RCC 7860 (cell line): Measurements from ENCODE around the gene SLC24A3.

Experiments used
- DNase-seq: peaks from one replicate; pipeline ENCODE4 v3.0.0-alpha.2; 2015; ENCODE audit warnings: low spot score
- FAIRE-seq: peaks from 2 replicates; lab custom pipeline; 2012; peaks lifted over from hg19 to GRCh38; lab: Jason Lieb, UNC

The SLC24A3 gene

DNA sequence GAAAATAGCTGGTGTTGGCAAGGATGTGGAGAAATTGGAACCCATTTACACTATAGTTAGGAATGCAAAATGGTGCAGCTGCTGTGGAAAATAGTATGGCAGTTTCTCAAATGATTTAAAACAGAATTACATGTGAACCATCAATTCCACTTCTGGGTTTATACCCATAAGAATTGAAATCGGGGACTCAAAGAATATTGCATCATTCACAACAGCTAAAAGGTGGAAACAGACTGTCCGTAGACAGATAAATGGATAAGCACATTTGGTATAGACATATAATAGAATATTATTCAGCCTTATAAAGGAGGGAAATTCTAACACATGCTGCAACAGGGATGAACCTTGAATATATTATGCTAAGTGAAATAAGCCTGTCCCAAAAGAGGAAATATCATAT lies 355.7 kb downstream of the SLC24A3 start:
- DNase-seq, result no peak
- FAIRE-seq, result no peak

DNA sequence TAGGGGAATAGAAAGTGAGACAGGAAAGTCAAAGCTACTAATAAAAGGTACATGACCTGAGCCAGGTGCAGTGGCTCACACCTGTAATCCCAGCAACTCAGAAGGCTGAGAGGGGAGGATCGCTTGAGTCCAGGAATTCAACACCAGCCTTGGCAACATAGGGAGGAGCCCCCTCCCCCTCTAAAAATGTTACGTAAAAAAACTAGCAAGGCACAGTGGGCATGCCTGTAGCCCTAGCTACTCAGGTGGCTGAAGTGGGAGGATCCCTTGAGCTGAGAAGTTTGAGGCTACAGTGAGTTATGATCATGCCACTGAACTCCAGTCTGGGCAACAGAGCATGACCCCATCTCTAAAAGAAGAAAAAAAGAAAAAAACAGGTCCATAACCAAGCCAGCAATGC lies 359.6 kb downstream of the SLC24A3 start:
- no peak for FAIRE-seq
- DNase-seq, result no peak

GRCh38 chr20:19577692-19578091 lies 365.2 kb downstream of the SLC24A3 start:
- FAIRE-seq, result no peak
- no peak for DNase-seq

- FAIRE-seq (no peak), DNase-seq (no peak)
Measured at GRCh38 chr20:19582782-19583181, 370.3 kb downstream of the SLC24A3 start.

- FAIRE-seq (no peak), DNase-seq (no peak)
Measured at GRCh38 chr20:19583532-19584175, 371.2 kb downstream of the SLC24A3 start.

DNA sequence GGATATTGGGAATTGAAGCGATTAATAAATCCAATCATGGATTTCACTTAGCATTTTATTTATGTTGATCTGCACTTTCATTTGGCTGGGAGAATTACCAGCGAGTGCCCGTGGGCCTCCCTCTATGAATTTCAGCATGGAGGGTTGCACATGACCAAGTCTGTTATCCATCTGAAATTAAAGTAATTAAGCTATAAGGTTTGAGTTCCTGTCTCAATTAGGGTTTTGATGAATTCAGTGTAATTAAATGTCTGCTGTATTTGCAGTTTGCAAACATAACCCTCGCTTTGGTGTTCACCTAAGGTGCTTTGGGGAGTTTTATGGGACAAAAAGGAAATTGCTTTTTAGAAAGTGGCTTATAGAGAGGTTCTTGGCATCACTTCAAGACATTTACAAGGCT lies 375.8 kb downstream of the SLC24A3 start:
- FAIRE-seq (no peak), DNase-seq (no peak)

DNA sequence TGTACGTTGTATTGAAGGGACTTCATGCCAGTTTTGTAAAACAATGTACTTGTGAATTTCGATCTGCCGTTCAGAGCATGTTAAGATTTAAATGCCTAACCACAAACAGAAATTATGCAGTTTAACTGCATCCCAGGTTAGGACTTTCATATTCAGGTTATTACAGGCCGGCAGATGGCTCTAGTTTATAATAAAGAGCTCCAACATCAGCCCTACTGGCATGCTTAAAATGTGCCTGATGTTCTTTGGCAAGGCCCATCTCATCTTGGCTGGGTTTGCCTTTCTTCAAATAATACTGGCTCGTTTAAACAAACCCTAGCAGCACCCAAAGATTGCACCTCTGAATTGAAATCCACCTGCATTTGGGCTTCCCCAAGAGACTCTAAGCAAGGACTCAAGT lies 376.3 kb downstream of the SLC24A3 start:
- FAIRE-seq (no peak), DNase-seq (no peak)

GRCh38 chr20:19589787-19590362 lies 377.4 kb downstream of the SLC24A3 start:
- FAIRE-seq (no peak), DNase-seq (no peak)

GRCh38 chr20:19590382-19590781 lies 377.9 kb downstream of the SLC24A3 start:
- no peak for FAIRE-seq

DNA sequence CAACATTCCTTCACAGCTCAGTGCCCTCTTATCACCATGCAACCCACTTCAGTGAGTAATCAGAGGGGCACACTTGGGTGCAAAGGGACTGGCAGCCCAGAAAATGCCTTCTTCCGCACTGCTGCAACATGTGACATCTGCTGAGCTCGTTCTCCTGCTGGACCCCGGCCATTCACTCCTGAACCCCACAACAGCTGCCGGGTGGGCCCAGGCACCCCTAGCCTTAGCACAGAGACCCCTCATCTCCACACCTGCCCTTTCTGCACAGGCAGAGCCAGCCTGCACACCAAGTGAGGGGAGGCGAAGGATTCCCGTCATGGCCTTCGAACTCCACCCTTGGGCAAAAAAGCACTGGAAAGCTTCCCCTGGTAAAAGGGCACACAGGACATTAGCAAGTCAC lies 381.3 kb downstream of the SLC24A3 start:
- no peak for DNase-seq
- no peak for FAIRE-seq

More at GRCh38 chr20:19590382-19590781, 377.9 kb downstream of the SLC24A3 start:
- no peak for DNase-seq

DNA sequence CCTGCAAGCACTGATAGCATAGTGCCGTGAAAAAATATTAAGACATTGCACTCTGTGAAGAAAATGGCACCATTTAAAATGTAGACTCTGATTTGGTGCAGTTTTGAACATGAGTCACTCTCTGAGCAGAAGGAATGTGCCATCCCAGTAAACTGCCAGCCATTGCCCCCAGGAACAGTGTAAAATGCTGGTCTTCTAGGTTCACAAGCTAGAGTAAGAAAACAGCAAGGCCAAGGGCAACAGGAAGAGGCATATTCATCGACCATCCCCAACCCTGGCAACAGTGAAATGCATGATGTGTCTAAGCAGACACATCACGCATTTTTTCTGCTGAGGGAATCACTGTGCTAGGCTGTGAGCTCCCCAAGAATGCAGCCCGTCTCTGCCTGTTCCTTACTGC lies 382.5 kb downstream of the SLC24A3 start:
- DNase-seq (no peak), FAIRE-seq (no peak)

- FAIRE-seq (no peak), DNase-seq (no peak)
Measured at GRCh38 chr20:19598117-19598850, 385.8 kb downstream of the SLC24A3 start.

GRCh38 chr20:19599200-19599599 lies 386.8 kb downstream of the SLC24A3 start:
- no peak for FAIRE-seq
- no peak for DNase-seq

- DNase-seq (no peak), FAIRE-seq (no peak)
Measured at GRCh38 chr20:19600042-19600441, 387.6 kb downstream of the SLC24A3 start.

GRCh38 chr20:19601126-19601810 lies 388.8 kb downstream of the SLC24A3 start:
- FAIRE-seq, result no peak
- DNase-seq, result no peak

DNA sequence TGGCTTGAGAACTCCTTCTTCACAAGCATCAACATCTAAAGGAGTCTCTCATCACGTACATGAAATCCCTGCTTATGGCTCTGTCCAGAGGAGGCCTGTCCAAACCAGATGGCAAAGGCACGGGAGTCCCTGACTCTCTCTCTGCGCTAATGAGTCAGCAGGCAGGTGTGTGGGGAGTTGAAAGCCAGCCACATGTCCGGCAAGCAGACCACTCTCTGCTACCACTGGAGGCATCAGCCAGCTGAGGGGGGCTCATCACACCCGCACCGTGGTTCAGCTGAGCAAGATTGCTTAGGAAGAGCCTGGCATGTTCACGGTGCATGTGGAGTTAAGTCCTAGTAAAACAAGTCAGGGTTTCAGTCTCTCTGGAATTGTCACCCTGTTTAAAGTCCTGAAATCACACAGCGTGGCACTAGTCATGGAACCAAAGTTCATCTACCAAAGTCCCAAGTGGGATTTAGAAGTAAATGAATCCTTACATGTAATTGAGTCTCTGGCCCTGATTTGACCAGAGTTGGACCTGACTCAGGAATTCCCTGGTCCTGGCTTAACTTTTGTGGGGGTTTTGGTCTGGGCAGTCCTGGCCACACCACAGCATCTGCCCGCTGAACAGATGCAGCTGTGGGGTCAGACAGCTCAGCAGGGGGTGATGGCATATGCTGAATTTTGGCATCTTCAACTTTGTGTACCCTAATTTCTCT lies 390.4 kb downstream of the SLC24A3 start:
- DNase-seq, result no peak
- no peak for FAIRE-seq

GRCh38 chr20:19603376-19603750 lies 390.9 kb downstream of the SLC24A3 start:
- FAIRE-seq, result no peak
- no peak for DNase-seq

- DNase-seq, result no peak
- no peak for FAIRE-seq
Measured at GRCh38 chr20:19605786-19606485, 393.5 kb downstream of the SLC24A3 start.

DNA sequence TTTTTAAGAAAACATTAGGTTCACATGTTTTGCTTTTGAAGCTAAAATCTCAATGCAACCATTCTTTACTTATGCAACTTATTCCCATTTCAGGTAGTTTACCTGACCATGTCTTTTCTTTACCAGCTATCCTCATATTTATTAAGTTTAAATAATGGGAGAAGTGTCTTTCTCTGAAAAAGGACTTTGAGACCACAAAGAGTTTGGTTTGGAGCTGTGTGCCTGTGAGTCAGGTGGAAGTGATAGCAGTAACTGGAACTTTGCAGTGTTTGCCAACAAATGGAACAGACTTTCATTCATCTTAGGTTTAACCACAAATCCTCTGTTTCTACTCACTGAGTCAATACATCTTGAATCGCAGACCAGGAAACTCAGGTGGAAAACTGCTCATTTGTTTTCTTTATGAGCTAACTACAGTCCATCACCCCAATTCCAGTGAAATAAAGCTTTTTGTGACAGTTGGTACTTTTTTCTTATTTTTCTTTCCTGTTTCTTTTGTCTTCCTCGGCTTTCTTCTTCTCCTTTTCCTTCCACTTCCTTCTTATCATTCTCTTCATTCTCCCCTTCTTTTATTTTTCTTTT lies 397.3 kb downstream of the SLC24A3 start:
- DNase-seq (no peak), FAIRE-seq (no peak)

DNA sequence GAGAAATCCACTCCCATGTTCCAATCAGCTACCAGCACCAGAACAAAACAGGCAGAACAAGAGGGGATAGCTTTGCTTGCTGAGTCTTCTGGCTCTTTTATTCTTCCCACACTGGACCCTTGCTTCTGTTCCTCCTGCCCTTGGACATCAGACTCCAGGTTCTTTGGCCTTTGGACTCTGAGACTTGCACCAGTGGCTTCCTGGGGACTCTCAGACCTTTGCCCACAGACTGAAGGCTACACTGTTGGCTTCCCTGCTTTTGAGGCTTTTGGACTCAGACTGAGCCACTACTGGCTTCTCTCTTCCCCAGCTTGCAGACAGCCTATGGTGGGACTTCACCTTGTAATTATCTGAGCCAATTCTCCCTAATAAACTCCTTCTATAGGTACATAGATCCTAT lies 403.2 kb downstream of the SLC24A3 start:
- FAIRE-seq (no peak), DNase-seq (no peak)
